ENCODE data around the gene ZNF536. TPM values are rescaled to one million over a fixed set of nuclear protein-coding genes. Genes with fewer than 3 reads are reported as not detected.

Gene ZNF536
- total and polyA plus RNA-seq, 7 donors = 0.01 to 0.94 (median 0.20) TPM; not detected in 1

DNA sequence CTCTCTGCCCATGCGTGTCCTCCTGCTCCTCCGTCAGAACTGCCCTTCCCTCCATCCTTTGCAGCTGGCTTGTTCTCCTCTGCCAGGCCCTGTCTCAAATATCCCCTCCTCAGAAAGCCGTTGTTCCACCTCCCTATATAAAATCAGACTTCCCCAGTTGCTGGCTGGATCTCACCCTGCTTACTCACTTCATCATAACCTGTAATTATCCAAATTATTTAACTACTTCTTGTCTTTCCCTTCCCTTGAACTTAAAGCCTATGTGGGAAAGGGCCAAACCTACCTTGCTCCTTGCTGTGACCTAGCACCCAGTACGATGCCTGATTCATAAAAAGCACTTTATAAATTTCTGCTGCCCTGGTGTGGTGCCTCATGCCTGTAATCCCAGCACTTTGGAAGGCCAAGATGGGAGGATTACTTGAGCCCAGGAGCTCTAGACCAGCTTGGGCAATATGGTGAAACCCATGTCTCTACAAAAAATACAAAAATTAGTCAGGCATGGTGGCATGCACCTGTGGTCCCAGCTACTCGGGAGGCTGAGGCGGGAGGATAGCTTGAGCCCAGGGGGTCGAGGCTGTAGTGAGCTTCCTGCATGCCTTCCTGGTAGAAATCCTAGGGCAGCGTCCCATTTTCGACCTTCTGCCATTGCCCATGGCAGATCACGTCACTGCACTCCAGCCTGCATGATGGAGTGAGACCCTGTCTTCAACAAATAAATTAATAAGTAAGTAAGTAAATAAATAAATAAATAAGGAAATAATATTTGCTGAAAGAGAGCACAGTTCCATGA is 39.5 kb upstream of the ZNF536 start:
- WGBS, 3 donors = 76 to 78% (median 78%) methylated on average over 10 of the region's 10 CpGs
- TF ChIP-seq, protein P1, sequence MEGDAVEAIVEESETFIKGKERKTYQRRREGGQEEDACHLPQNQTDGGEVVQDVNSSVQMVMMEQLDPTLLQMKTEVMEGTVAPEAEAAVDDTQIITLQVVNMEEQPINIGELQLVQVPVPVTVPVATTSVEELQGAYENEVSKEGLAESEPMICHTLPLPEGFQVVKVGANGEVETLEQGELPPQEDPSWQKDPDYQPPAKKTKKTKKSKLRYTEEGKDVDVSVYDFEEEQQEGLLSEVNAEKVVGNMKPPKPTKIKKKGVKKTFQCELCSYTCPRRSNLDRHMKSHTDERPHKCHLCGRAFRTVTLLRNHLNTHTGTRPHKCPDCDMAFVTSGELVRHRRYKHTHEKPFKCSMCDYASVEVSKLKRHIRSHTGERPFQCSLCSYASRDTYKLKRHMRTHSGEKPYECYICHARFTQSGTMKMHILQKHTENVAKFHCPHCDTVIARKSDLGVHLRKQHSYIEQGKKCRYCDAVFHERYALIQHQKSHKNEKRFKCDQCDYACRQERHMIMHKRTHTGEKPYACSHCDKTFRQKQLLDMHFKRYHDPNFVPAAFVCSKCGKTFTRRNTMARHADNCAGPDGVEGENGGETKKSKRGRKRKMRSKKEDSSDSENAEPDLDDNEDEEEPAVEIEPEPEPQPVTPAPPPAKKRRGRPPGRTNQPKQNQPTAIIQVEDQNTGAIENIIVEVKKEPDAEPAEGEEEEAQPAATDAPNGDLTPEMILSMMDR (IDR thresholded peaks at IDR 0.05) = no peak
- ATAC-seq = no peak
- Histone ChIP-seq H3K4me3 (no peak overlapping the region), H3K27ac (no peak overlapping the region), H3K36me3 (ENCODE audit: insufficient read depth in 1 of 2, low read depth in 1 of 2) (no peaks in the 10 kb centered on the region), H3K4me1 (no peaks in the 10 kb centered on the region), H3K9me3 (no peaks in the 10 kb centered on the region), H3K27me3 (ENCODE audit: insufficient read depth in 3 of 3, low read length in 2 of 3) (no peaks in the 10 kb centered on the region)
- DNase-seq = no peak
- intact Hi-C loops (cut with DNase I) = no loop called here

DNA sequence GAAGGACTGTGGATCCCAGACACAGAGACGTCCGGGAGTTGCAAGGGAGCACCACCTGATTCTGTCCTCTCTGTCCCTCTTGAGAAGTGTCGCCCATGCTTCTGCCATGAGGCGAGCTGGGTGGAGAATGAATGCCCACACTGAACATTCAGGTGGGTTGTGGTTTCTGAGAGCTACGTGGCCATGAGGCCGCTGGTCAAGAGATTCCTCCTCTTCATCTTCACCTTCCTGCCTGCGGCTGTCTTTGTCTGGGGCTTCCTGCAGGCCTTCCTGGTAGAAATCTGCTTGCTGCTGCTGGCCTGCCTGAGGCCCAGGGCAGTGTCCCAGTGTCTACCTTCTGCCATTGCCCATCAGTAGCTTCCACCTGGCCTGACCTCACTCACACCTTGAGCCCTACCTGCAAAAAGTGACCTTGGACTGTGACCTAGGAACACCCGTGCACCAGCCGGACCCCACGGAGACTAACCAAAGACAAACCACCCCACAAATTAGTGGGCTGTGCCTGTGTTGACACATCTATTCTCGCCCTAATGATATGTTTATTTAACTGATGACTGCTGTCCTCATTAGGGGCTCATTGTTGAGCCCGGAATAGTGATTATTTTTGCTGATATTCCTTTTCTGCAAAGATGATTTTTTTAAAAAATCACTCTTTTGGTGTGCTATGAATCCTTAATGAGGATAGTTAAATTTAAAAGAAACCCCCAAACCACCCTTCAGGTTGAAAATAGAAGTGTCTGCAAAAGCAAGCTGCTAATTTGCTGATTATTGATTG is 38.7 kb upstream of the ZNF536 start:
- no peak overlapping the region for H3K4me3 ChIP-seq
- intact Hi-C loops (cut with DNase I) = no loop called here
- ATAC-seq (no peak), DNase-seq (no peak)
- WGBS, 3 donors = 90 to 95% (median 95%) methylated on average over 12 of the region's 12 CpGs
- H3K9me3 ChIP-seq = no peaks in the 10 kb centered on the region
- H3K27ac ChIP-seq = no peak overlapping the region
- H3K27me3 ChIP-seq (ENCODE audit: insufficient read depth in 3 of 3, low read length in 2 of 3) = no peaks in the 10 kb centered on the region
- no peaks in the 10 kb centered on the region for H3K36me3 ChIP-seq (ENCODE audit: insufficient read depth in 1 of 2, low read depth in 1 of 2)
- no peaks in the 10 kb centered on the region for H3K4me1 ChIP-seq
- TF ChIP-seq, protein P1 (IDR thresholded peaks at IDR 0.05) = no peak

DNA sequence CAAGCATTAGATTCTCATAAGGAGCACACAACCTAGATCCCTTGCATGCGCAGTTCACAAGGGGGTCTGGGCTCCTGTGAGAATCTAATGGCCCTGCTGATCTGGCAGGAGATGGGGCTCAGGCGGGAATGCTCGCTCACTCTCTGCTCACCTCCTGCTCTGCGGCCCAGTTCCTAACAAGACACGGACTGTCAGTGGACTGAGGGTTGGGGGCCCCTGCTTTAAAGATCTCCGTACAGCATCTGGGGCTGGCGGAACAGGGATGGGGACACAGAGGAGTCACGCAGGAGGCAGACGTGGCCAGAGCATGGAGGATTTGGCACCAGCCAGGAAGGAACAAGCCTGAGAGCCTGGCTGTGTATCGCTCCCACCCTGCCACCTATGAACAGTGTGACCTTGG is 37.3 kb upstream of the ZNF536 start:
- Histone ChIP-seq H3K9me3 (no peaks in the 10 kb centered on the region), H3K27ac (no peak overlapping the region), H3K27me3 (ENCODE audit: insufficient read depth in 3 of 3, low read length in 2 of 3) (no peaks in the 10 kb centered on the region), H3K4me3 (no peak overlapping the region), H3K36me3 (ENCODE audit: insufficient read depth in 1 of 2, low read depth in 1 of 2) (no peaks in the 10 kb centered on the region), H3K4me1 (no peaks in the 10 kb centered on the region)
- ATAC-seq (no peak), DNase-seq (no peak)
- 80 to 96% (median 86%) methylated on average over 10 of the region's 10 CpGs for WGBS, 3 donors
- TF ChIP-seq, protein P1 (IDR thresholded peaks at IDR 0.05) = no peak
- intact Hi-C loops (cut with DNase I) = no loop called here

DNA sequence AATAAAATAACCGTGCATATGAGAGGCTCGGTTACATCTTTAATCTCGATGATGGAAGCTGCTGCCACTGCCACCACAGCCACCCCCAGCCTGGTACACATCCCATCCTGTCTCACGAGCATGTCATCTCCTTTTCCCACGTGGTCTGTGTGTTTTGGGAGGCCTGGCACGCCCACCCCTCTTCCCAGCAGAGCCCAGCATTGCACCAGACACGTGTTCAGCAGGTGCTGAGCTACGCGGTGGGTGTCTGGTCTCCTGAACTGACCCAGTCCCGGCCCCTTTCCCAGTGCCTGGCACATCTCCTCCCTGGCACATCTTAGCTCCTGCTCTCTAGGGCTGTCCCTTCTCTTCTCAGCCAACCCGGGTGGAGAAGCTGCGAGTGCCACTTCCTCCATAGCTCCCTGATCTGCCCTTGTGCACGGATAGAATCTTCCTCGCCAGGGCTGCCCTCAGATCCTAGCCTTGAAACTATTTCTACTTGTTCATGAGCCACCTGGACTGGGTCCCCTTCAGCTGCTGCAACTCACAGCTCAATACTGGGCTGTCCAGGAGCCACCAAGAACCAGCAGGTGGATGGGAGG is 36.8 kb upstream of the ZNF536 start:
- ATAC-seq (no peak), DNase-seq (no peak)
- H3K27me3 ChIP-seq (ENCODE audit: insufficient read depth in 3 of 3, low read length in 2 of 3) = no peaks in the 10 kb centered on the region
- H3K27ac ChIP-seq = no peak overlapping the region
- intact Hi-C loops (cut with DNase I) = no loop called here
- no peaks in the 10 kb centered on the region for H3K4me1 ChIP-seq
- H3K36me3 ChIP-seq (ENCODE audit: insufficient read depth in 1 of 2, low read depth in 1 of 2) = no peaks in the 10 kb centered on the region
- WGBS, 3 donors = 30 to 50% (median 37%) methylated on average over 14 of the region's 14 CpGs
- no peaks in the 10 kb centered on the region for H3K9me3 ChIP-seq
- TF ChIP-seq, protein P1 (IDR thresholded peaks at IDR 0.05) = no peak
- no peak overlapping the region for H3K4me3 ChIP-seq
